K562 (cell line): ENCODE data around the gene ZBTB38. TPM values are rescaled to one million over a fixed set of nuclear protein-coding genes. Genes with fewer than 3 reads are reported as not detected.

Source experiments
- ATAC-seq: fragments of 200-7000 bp; cut with Tn5 transposase; 3 replicates; pipeline ENCODE4 v1.9.1; 2020; ENCODE audit warnings: moderate library complexity
- BruUV-seq: library from RNA; stranded (reverse); fragments of 400-500 nt; replicated peaks from 2 replicates; lab custom pipeline; 2021; lab: Mats Ljungman, UMichigan
- CTCF ChIA-PET: fragments of 300-600 bp; formaldehyde crosslinking; extraction: SDS; loops from one replicate; lab custom pipeline; 2021; ENCODE audit warnings: low intra/inter-chr PET ratio; lab: Yijun Ruan, JAX
- POLR2A ChIA-PET: fragments of 300-600, 350-650 bp; sonication (Branson Sonifier 250); formaldehyde crosslinking; extraction: SDS; loops from one replicate; lab custom pipeline; 2021; ENCODE audit warnings: antibody characterized with exemption, inconsistent platforms; lab: Yijun Ruan, JAX
- DNase-seq, 4 experiments: peaks; one replicate each; pipeline versions ENCODE4 v3.0.0 to v3.0.0-alpha.2; 2011 to 2018; ENCODE audit warnings: low spot score in 3 of 4, mixed read lengths in 3 of 4; ENCODE audit errors: extremely low read depth in 1 of 4
- FAIRE-seq: peaks from 2 replicates; lab custom pipeline; 2011; peaks lifted over from hg19 to GRCh38; lab: Jason Lieb, UNC
- H2AFZ ChIP-seq: 2 replicates; pipeline ENCODE4 v1.6.0; 2011; ENCODE audit warnings: low read depth, low read length, control low read depth, inconsistent platforms
- H3K27ac ChIP-seq: fragments of 200-600 bp; 3 replicates; pipeline ENCODE4 v1.8.0; 2011; ENCODE audit warnings: low read depth, mild to moderate bottlenecking, control low read depth, inconsistent platforms, low read length, moderate library complexity, mixed read lengths; ENCODE audit errors: extremely low read depth
- H3K27me3 ChIP-seq, 2 experiments: fragments of 300-600 bp in 1 of 2; 2 replicates in 1 of 2; 3 replicates in 1 of 2; pipeline versions ENCODE4 v1.6.0 to v1.8.0; 2011; ENCODE audit warnings: inconsistent platforms in 2 of 2, low read length in 2 of 2, mild to moderate bottlenecking in 1 of 2, mixed read lengths in 1 of 2, moderate library complexity in 1 of 2; ENCODE audit not compliant: control insufficient read depth in 2 of 2, insufficient read depth in 2 of 2
- H3K36me3 ChIP-seq: fragments of 300-600 bp; 3 replicates; pipeline ENCODE4 v1.8.0; 2011; ENCODE audit warnings: mild to moderate bottlenecking, low read length, inconsistent platforms; ENCODE audit not compliant: control insufficient read depth, insufficient read depth
- H3K4me1 ChIP-seq, 2 experiments: fragments of 200-600 bp in 1 of 2; replicated peaks in 1 of 2; 2 replicates in 1 of 2; 3 replicates in 1 of 2; pipeline versions ENCODE4 v1.5.1 to v1.8.0; 2011; ENCODE audit warnings: inconsistent platforms in 2 of 2, low read length in 2 of 2, mild to moderate bottlenecking in 1 of 2, mixed read lengths in 1 of 2, moderate library complexity in 1 of 2; ENCODE audit not compliant: control insufficient read depth in 2 of 2, insufficient read depth in 2 of 2
- H3K4me2 ChIP-seq: 2 replicates; pipeline ENCODE4 v1.6.1; 2011; ENCODE audit warnings: low read length, control low read depth, inconsistent platforms, mixed read lengths; ENCODE audit not compliant: insufficient read depth
- H3K4me3 ChIP-seq: fragments of 200-600 bp; sonication (generic), shearing (Covaris generic); 2 replicates; pipeline ENCODE4 v1.5.1; 2016; ENCODE audit warnings: control low read depth, inconsistent platforms
- H3K79me2 ChIP-seq: fragments of 200-600 bp; 3 replicates; pipeline ENCODE4 v1.8.0; 2011; ENCODE audit warnings: low read length, inconsistent platforms; ENCODE audit not compliant: control insufficient read depth, insufficient read depth
- H3K9ac ChIP-seq, 2 experiments: 2 replicates each; pipeline versions ENCODE4 v1.6.0 to v1.6.1; 2011; ENCODE audit warnings: low read depth in 2 of 2, low read length in 2 of 2, control low read depth in 1 of 2, inconsistent platforms in 1 of 2, mild to moderate bottlenecking in 1 of 2, mixed read lengths in 1 of 2; ENCODE audit not compliant: insufficient read depth in 1 of 2
- H3K9me1 ChIP-seq: one replicate; pipeline ENCODE4 v1.6.0; 2011; ENCODE audit warnings: inconsistent platforms, mild to moderate bottlenecking, low read length, moderate library complexity; ENCODE audit not compliant: control insufficient read depth, insufficient read depth
- H3K9me3 ChIP-seq: replicated peaks from 2 replicates; pipeline ENCODE4 v1.5.1; 2011; ENCODE audit warnings: low read depth, low read length, inconsistent platforms; ENCODE audit not compliant: control insufficient read depth, insufficient read depth
- H4K20me1 ChIP-seq: replicated peaks from 2 replicates; pipeline ENCODE4 v1.6.1; 2011; ENCODE audit warnings: low read length, inconsistent platforms, mixed read lengths; ENCODE audit not compliant: control insufficient read depth, insufficient read depth
- ARID1B ChIP-seq: fragments of 450-650 bp; IDR thresholded peaks from 2 replicates; pipeline ENCODE4 v1.6.1; 2016; ENCODE audit warnings: antibody characterized with exemption, mild to moderate bottlenecking, inconsistent platforms
- BACH1 ChIP-seq: fragments of 200-800 bp; sonication (Bioruptor generic); IDR thresholded peaks from 2 replicates; pipeline ENCODE4 v1.6.1; 2016; ENCODE audit warnings: missing genetic modification characterization, missing compliant biosample characterization
- BRD9 ChIP-seq: fragments of 450-650 bp; IDR thresholded peaks from 2 replicates; pipeline ENCODE4 v1.6.1; 2018; ENCODE audit warnings: low read depth; ENCODE audit not compliant: partially characterized antibody
- ESRRA ChIP-seq: fragments of 450-650 bp; IDR thresholded peaks from 2 replicates; pipeline ENCODE4 v1.6.1; 2014; ENCODE audit warnings: low read depth, mild to moderate bottlenecking, moderate library complexity, borderline replicate concordance
- FOXJ2 ChIP-seq: fragments of 200-800 bp; sonication (Bioruptor generic); IDR thresholded peaks from 2 replicates; pipeline ENCODE4 v1.6.1; 2016; ENCODE audit warnings: missing genetic modification characterization, missing compliant biosample characterization
- HDGF ChIP-seq: fragments of 450-650 bp; IDR thresholded peaks from 2 replicates; pipeline ENCODE4 v1.6.1; 2016
- HIVEP1 ChIP-seq: fragments of 250-450 bp; sonication (Bioruptor Pico); IDR thresholded peaks from 2 replicates; pipeline ENCODE4 v1.4.0; 2020; ENCODE audit warnings: mild to moderate bottlenecking
- MBD1 ChIP-seq: fragments of 250-450 bp; sonication (Bioruptor Pico); IDR thresholded peaks from 2 replicates; pipeline ENCODE4 v1.8.0; 2022; ENCODE audit warnings: inconsistent platforms
- NR4A1 ChIP-seq, 2 experiments: fragments of 250-450 bp in 1 of 2; fragments of 450-650 bp in 1 of 2; sonication (Bioruptor Pico) in 1 of 2; IDR thresholded peaks; 2 replicates each; pipeline versions ENCODE4 v1.4.0 to v1.6.1; 2016 to 2020; ENCODE audit warnings: mild to moderate bottlenecking in 2 of 2, missing compliant biosample characterization in 1 of 2, missing genetic modification characterization in 1 of 2, moderate library complexity in 1 of 2
- POU5F1 ChIP-seq: fragments of 150-350 bp; IDR thresholded peaks from 2 replicates; pipeline ENCODE4 v1.6.1; 2014; ENCODE audit warnings: borderline replicate concordance, low read length, low read depth, mild to moderate bottlenecking; ENCODE audit not compliant: partially characterized antibody
- PURB ChIP-seq: sonication (generic); formaldehyde crosslinking; IDR thresholded peaks from 2 replicates; pipeline ENCODE4 v1.9.0; 2021; ENCODE audit warnings: low read depth, mild to moderate bottlenecking, missing genetic modification reagents
- RHOXF2B ChIP-seq: fragments of 250-450 bp; sonication (Bioruptor Pico); conservative IDR thresholded peaks from 2 replicates; pipeline ENCODE4 v1.5.1; 2021
- RUNX1 ChIP-seq: sonication (generic); IDR thresholded peaks from 2 replicates; pipeline ENCODE4 v1.6.1; 2016; ENCODE audit warnings: antibody characterized with exemption, low read depth
- SAP30 ChIP-seq: fragments of 200-600 bp; sonication (generic); IDR thresholded peaks from 2 replicates; pipeline ENCODE4 v1.6.1; 2012; ENCODE audit warnings: borderline replicate concordance, low read depth, mild to moderate bottlenecking, moderate library complexity, low read length, control low read depth, inconsistent platforms; ENCODE audit not compliant: insufficient read depth, poor library complexity, severe bottlenecking
- SMARCA5 ChIP-seq: fragments of 450-650 bp; IDR thresholded peaks from 2 replicates; pipeline ENCODE4 v1.6.1; 2016
- SNAPC5 ChIP-seq: fragments of 250-450 bp; sonication (Bioruptor Pico); IDR thresholded peaks from 2 replicates; pipeline ENCODE4 v1.8.0; 2021; ENCODE audit warnings: moderate library complexity, mild to moderate bottlenecking, inconsistent platforms
- SREBF2 ChIP-seq: sonication (generic); formaldehyde crosslinking; IDR thresholded peaks from 2 replicates; pipeline ENCODE4 v1.4.0; 2020; ENCODE audit warnings: mild to moderate bottlenecking, missing genetic modification reagents
- SRSF3 ChIP-seq: fragments of 200-400 bp; formaldehyde crosslinking; IDR thresholded peaks from 2 replicates; pipeline ENCODE4 v1.6.1; 2016; ENCODE audit warnings: mild to moderate bottlenecking, low read length, moderate library complexity; ENCODE audit not compliant: insufficient read depth
- TCF15 ChIP-seq: fragments of 250-450 bp; sonication (Bioruptor Pico); IDR thresholded peaks from 2 replicates; pipeline ENCODE4 v1.8.0; 2022; ENCODE audit warnings: moderate library complexity, mild to moderate bottlenecking, inconsistent platforms
- ZNF134 ChIP-seq: fragments of 250-450 bp; sonication (Bioruptor Pico); conservative IDR thresholded peaks from 2 replicates; pipeline ENCODE4 v1.4.0; 2020
- ZNF311 ChIP-seq: fragments of 250-450 bp; sonication (Bioruptor Pico); IDR thresholded peaks from 2 replicates; pipeline ENCODE4 v1.4.0; 2020; ENCODE audit warnings: mild to moderate bottlenecking, moderate library complexity
- ZNF431 ChIP-seq: sonication (generic); formaldehyde crosslinking; IDR thresholded peaks from 2 replicates; pipeline ENCODE4 v1.8.0; 2022; ENCODE audit warnings: mild to moderate bottlenecking, missing genetic modification reagents
- ZNF780A ChIP-seq: fragments of 250-450 bp; sonication (Bioruptor Pico); IDR thresholded peaks from 2 replicates; pipeline ENCODE4 v1.5.0; 2021; ENCODE audit warnings: mild to moderate bottlenecking
- WGBS: fragments of 100-300 bp; shearing (Covaris generic); methylation state at CpG from one replicate; pipeline ENCODE4 v1.1.6; 2016; ENCODE audit warnings: low coverage, mixed read lengths; ENCODE audit not compliant: insufficient coverage; ENCODE audit errors: missing lambda C conversion rate; 5-methylcytosine and 5-hydroxymethylcytosine counted together
- in situ Hi-C: fragments of 300-500 bp; cut with MboI; formaldehyde crosslinking; loops from 4 replicates; pipeline ENCODE4 v1.15.0; 2018; ENCODE audit warnings: inconsistent platforms, mixed read lengths
- intact Hi-C: fragments of 100-400 bp; cut with micrococcal nuclease; formaldehyde crosslinking; loops from 2 replicates; pipeline ENCODE4 v1.14.2; 2022
- polyA plus RNA-seq, 8 experiments: library from polyadenylated mRNA; depleted of rRNA in 4 of 8; stranded (reverse) in 5 of 8; unstranded in 3 of 8; fragments of >200 nt; fragmentation: Nextera tagmentation in 2 of 8; fragmentation: Illumina TruSeq in 1 of 8; extraction: Ambion mirVana in 2 of 8; extraction: Trizol in 1 of 8; gene quantifications; 2 replicates each; pipeline versions ENCODE4 v1.2.1 to v1.2.3, GENCODE V29; 2011 to 2014; ENCODE audit warnings: inconsistent platforms in 1 of 8, missing spikeins in 1 of 8
- total RNA-seq, 7 experiments: library from RNA; depleted of rRNA in 6 of 7; stranded (reverse); fragments of >200 nt in 6 of 7; fragmentation: Illumina TruSeq in 2 of 7; extraction: Trizol in 2 of 7; gene quantifications; 2 replicates each; pipeline versions ENCODE4 v1.2.1 to v1.2.3, GENCODE V29; 2011 to 2021; ENCODE audit warnings: low replicate concordance in 1 of 7

Gene ZBTB38
- total and polyA plus RNA-seq, 9 of the 15 experiments (the other 6 are each of a cell fraction or from before 2014, with no cell fraction given) = 12.1 to 39.4 (median 22.9) TPM

- no peak for TF ChIP-seq BACH1 (tag)
- TF ChIP-seq ZNF431 (CRISPR knock-in tag) = no peak
- no peak for TF ChIP-seq ESRRA
- TF ChIP-seq ZNF780A (CRISPR knock-in tag) = no peak
- TF ChIP-seq FOXJ2 (tag) = no peak
- no peak for TF ChIP-seq TCF15 (CRISPR knock-in tag)
- TF ChIP-seq ARID1B = no peak
- no peak for TF ChIP-seq HIVEP1 (CRISPR knock-in tag)
- no peak for TF ChIP-seq BRD9
- TF ChIP-seq, all 486 proteins: peak for 0
These were observed 9.1 kb downstream of the ZBTB38 start (continued) for GRCh38 chr3:141377377-141377776.

GRCh38 chr3:141378556-141378955 lies 10.3 kb downstream of the ZBTB38 start:
- no peaks in the 10 kb centered on the region for H3K4me1 ChIP-seq
- H3K9ac ChIP-seq = no peak overlapping the region
- peaks cover 59% of the 10 kb centered on the region; the same call in 2 of the 3 replicates for H3K36me3 ChIP-seq
- BruUV-seq = no TSS peak
- no peak overlapping the region for H3K4me3 ChIP-seq
- ChIA-PET CTCF (no interaction called here), POLR2A (no interaction called here)
- FAIRE-seq (no peak), DNase-seq (no peak), ATAC-seq (no peak)
- H3K4me2 ChIP-seq = no peak overlapping the region
- H2AFZ ChIP-seq = no peak overlapping the region
- no peaks in the 10 kb centered on the region for H3K9me3 ChIP-seq
- intact Hi-C loops = no loop called here
- H3K9me1 ChIP-seq = peaks cover 3% of the 10 kb centered on the region
- no peaks in the 10 kb centered on the region; the same call in 2 of the 3 replicates for H3K79me2 ChIP-seq
- no peaks in the 10 kb centered on the region for H3K27me3 ChIP-seq
- in situ Hi-C loops = no loop called here
- WGBS = 97% methylated on average over 4 of the region's 4 CpGs
- no peaks in the 10 kb centered on the region; the same call in 1 of the 2 replicates for H4K20me1 ChIP-seq
- H3K27ac ChIP-seq = no peak overlapping the region
- TF ChIP-seq NR4A1 (CRISPR knock-in tag; IDR thresholded peaks at IDR 0.05) (no peak), NR4A1 (tag; IDR thresholded peaks at IDR 0.05) (no peak), PURB (CRISPR knock-in tag) (no peak), SREBF2 (CRISPR knock-in tag) (no peak), SNAPC5 (no peak), ZNF311 (CRISPR knock-in tag) (no peak), POU5F1 (no peak), MBD1 (no peak), RHOXF2B (CRISPR knock-in tag) (no peak), SRSF3 (no peak), SAP30 (no peak), SMARCA5 (no peak), RUNX1 (no peak), HDGF (no peak), ZNF134 (CRISPR knock-in tag) (no peak)
